Nephron (organoid): Measurements from ENCODE around the gene PCDHGA12.

Experiments
- H3K27ac Mint-ChIP-seq, 3 experiments: 2 replicates each; pipeline ENCODE4 v1.8.0; 2020; ENCODE audit warnings: mixed read lengths in 3 of 3, mild to moderate bottlenecking in 2 of 3, moderate library complexity in 1 of 3
- H3K27me3 Mint-ChIP-seq: 2 replicates; pipeline ENCODE4 v1.8.0; 2021; ENCODE audit warnings: low read depth, mild to moderate bottlenecking, moderate library complexity, mixed read lengths
- H3K36me3 Mint-ChIP-seq: 2 replicates; pipeline ENCODE4 v1.8.0; 2020; ENCODE audit warnings: low read depth, mixed read lengths
- H3K4me1 Mint-ChIP-seq: 2 replicates; pipeline ENCODE4 v1.8.0; 2020; ENCODE audit warnings: mixed read lengths
- H3K4me3 Mint-ChIP-seq, 3 experiments: 2 replicates each; pipeline ENCODE4 v1.8.0; 2020; ENCODE audit warnings: mild to moderate bottlenecking in 3 of 3, mixed read lengths in 3 of 3, moderate library complexity in 2 of 3
- H3K9me3 Mint-ChIP-seq: 2 replicates; pipeline ENCODE4 v1.8.0; 2020; ENCODE audit warnings: mixed read lengths
- CTCF ChIP-seq, 3 experiments: fragments of 200-600 bp; sonication (generic); IDR thresholded peaks; one replicate each; pipeline ENCODE4 v1.5.0; 2021; ENCODE audit warnings: antibody characterized with exemption in 3 of 3; ENCODE audit not compliant: unreplicated experiment in 3 of 3

Gene PCDHGA12

GRCh38 chr5:141419074-141419880 lies 11.0 kb upstream of the PCDHGA12 start:
- TF ChIP-seq CTCF (IDR thresholded peaks at IDR 0.05; ENCODE audit: unreplicated experiment in 3 of 3): no peak
- no peak overlapping the region for H3K27ac Mint-ChIP-seq
- no peaks in the 10 kb centered on the region for H3K4me1 Mint-ChIP-seq
- H3K9me3 Mint-ChIP-seq: peaks cover 83% of the 10 kb centered on the region
- no peak overlapping the region for H3K4me3 Mint-ChIP-seq
- H3K36me3 Mint-ChIP-seq: peaks cover 96% of the 10 kb centered on the region
- H3K27me3 Mint-ChIP-seq: peaks cover 15% of the 10 kb centered on the region

- Mint-ChIP-seq H3K4me1 (no peaks in the 10 kb centered on the region), H3K9me3 (peaks cover 84% of the 10 kb centered on the region), H3K27me3 (peaks cover 16% of the 10 kb centered on the region), H3K36me3 (peaks cover 96% of the 10 kb centered on the region), H3K4me3 (no peak within 1 kb of the TSS), H3K27ac (no peak within 1 kb of the TSS)
- TF ChIP-seq CTCF (IDR thresholded peaks at IDR 0.05; ENCODE audit: unreplicated experiment in 3 of 3): no peak
Observed at GRCh38 chr5:141420855-141421488, 9.3 kb upstream of the PCDHGA12 start, which contains the start of gene PCDHGA11. PCDHGA11 (plus strand) TSS chr5:141421051; CDS start chr5:141421228, 177 bp downstream.

GRCh38 chr5:141421489-141421855 lies 8.8 kb upstream of the PCDHGA12 start:
- H3K9me3 Mint-ChIP-seq: peaks cover 84% of the 10 kb centered on the region
- H3K27me3 Mint-ChIP-seq: peaks cover 15% of the 10 kb centered on the region
- H3K27ac Mint-ChIP-seq: no peak overlapping the region
- H3K36me3 Mint-ChIP-seq: peaks cover 96% of the 10 kb centered on the region
- no peak overlapping the region for H3K4me3 Mint-ChIP-seq
- no peak for TF ChIP-seq CTCF (IDR thresholded peaks at IDR 0.05; ENCODE audit: unreplicated experiment in 3 of 3)
- no peaks in the 10 kb centered on the region for H3K4me1 Mint-ChIP-seq

GRCh38 chr5:141422742-141423291 lies 7.5 kb upstream of the PCDHGA12 start:
- Mint-ChIP-seq H3K4me1 (no peaks in the 10 kb centered on the region), H3K36me3 (peaks cover 98% of the 10 kb centered on the region), H3K27ac (no peak overlapping the region), H3K9me3 (peaks cover 86% of the 10 kb centered on the region), H3K4me3 (no peak overlapping the region), H3K27me3 (peaks cover 15% of the 10 kb centered on the region)
- TF ChIP-seq CTCF (IDR thresholded peaks at IDR 0.05; ENCODE audit: unreplicated experiment in 3 of 3): no peak

DNA sequence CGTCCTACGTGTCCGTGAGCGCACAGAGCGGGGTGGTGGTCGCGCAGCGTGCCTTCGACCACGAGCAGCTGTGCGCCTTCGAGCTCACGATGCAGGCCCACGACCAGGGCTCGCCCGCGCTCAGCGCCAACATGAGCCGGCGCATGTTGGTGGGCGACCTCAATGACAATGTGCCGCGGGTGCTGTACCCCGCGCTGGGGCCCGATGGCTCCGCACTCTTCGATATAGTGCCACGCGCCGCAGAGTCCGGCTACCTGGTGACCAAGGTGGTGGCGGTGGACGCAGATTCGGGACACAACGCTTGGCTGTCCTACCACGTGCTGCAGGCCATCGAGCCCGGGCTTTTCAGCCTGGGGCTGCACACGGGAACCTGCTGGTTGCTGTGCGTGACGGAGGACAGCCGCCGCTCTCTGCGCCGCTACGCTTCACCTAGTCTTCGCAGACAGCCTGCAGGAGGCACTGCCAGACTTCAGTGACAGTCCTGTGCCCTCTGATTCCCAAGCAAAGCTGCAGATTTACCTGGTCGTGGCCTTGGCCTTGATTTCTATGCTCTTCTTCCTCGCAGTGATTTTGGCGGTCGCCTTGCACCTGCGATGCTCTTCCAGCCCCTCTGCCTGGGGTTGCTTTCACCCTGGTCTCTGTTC lies 2.4 kb upstream of the PCDHGA12 start:
- no peak for TF ChIP-seq CTCF (IDR thresholded peaks at IDR 0.05; ENCODE audit: unreplicated experiment in 3 of 3)
- H3K36me3 Mint-ChIP-seq: peaks cover 98% of the 10 kb centered on the region
- peaks cover 8% of the 10 kb centered on the region for H3K27me3 Mint-ChIP-seq
- no peak overlapping the region for H3K4me3 Mint-ChIP-seq
- no peaks in the 10 kb centered on the region for H3K4me1 Mint-ChIP-seq
- H3K27ac Mint-ChIP-seq: no peak overlapping the region
- peaks cover 78% of the 10 kb centered on the region for H3K9me3 Mint-ChIP-seq
